ENCODE results near the gene HNMT. TPM values are rescaled to one million over a fixed set of nuclear protein-coding genes. Genes with fewer than 3 reads are reported as not detected.

The HNMT gene
- total RNA-seq, 1 experiment from 2014 or later = 4.1 TPM

GRCh38 chr2:138034536-138034935 lies 70.3 kb downstream of the HNMT start:
- H3K4me1 ChIP-seq (ENCODE audit: control insufficient read depth, insufficient read depth, low read length) = no peaks in the 10 kb centered on the region
- H3K27ac ChIP-seq (ENCODE audit: low read length) = no peak overlapping the region
- no peaks in the 10 kb centered on the region for H3K27me3 ChIP-seq (ENCODE audit: control insufficient read depth, insufficient read depth, low read length)
- no peak for TF ChIP-seq SIN3A (IDR thresholded peaks at IDR 0.05; ENCODE audit: borderline replicate concordance, insufficient read depth, low read depth, low read length)
- ChIA-PET POLR2A (no interaction called here), CTCF (no interaction called here)
- DNase-seq (ENCODE audit: low read depth, low spot score) (no peak), ATAC-seq (no peak)
- in situ Hi-C loops (cut with HindIII; ENCODE audit: low pct_unique_long_range_greater_than_20kb, low sequenced_read_pairs) (no loop called here), intact Hi-C loops (cut with micrococcal nuclease; ENCODE audit: unreplicated experiment) (no loop called here)
- H3K4me3 ChIP-seq (ENCODE audit: low read depth in 2 of 2, low read length in 2 of 2) = no peak overlapping the region
- BruUV-seq (replicated peaks) = no TSS peak
- no peaks in the 10 kb centered on the region for H3K36me3 ChIP-seq (ENCODE audit: control insufficient read depth, insufficient read depth, low read length)
- no peaks in the 10 kb centered on the region for H3K9me3 ChIP-seq (ENCODE audit: control insufficient read depth, insufficient read depth, low read depth, low read length)

GRCh38 chr2:138035608-138036217 lies 71.4 kb downstream of the HNMT start:
- intact Hi-C loops (cut with micrococcal nuclease; ENCODE audit: unreplicated experiment) (no loop called here), in situ Hi-C loops (cut with HindIII; ENCODE audit: low pct_unique_long_range_greater_than_20kb, low sequenced_read_pairs) (no loop called here)
- Histone ChIP-seq H3K27ac (ENCODE audit: low read length) (no peak overlapping the region), H3K9me3 (ENCODE audit: control insufficient read depth, insufficient read depth, low read depth, low read length) (no peaks in the 10 kb centered on the region), H3K36me3 (ENCODE audit: control insufficient read depth, insufficient read depth, low read length) (no peaks in the 10 kb centered on the region), H3K4me3 (ENCODE audit: low read depth in 2 of 2, low read length in 2 of 2) (no peak overlapping the region), H3K4me1 (ENCODE audit: control insufficient read depth, insufficient read depth, low read length) (no peaks in the 10 kb centered on the region), H3K27me3 (ENCODE audit: control insufficient read depth, insufficient read depth, low read length) (no peaks in the 10 kb centered on the region)
- DNase-seq (ENCODE audit: low read depth, low spot score) = no peak
- no TSS peak for BruUV-seq (replicated peaks)
- ChIA-PET CTCF (no interaction called here), POLR2A (no interaction called here)
- no peak for ATAC-seq
- TF ChIP-seq REST (IDR thresholded peaks at IDR 0.05; ENCODE audit: insufficient read depth in 1 of 2, low read depth in 2 of 2, low read length in 1 of 2) = no peak
- TF ChIP-seq SIN3A (IDR thresholded peaks at IDR 0.05; ENCODE audit: borderline replicate concordance, insufficient read depth, low read depth, low read length) = no peak
- TF ChIP-seq TCF7L2 (IDR thresholded peaks at IDR 0.05; ENCODE audit: low read depth, low read length) = no peak
- TF ChIP-seq POLR2AphosphoS5 (IDR thresholded peaks at IDR 0.05; ENCODE audit: low read depth, low read length) = no peak
- TF ChIP-seq CTCF (IDR thresholded peaks at IDR 0.05) = no peak

- Histone ChIP-seq H3K4me3 (ENCODE audit: low read depth in 2 of 2, low read length in 2 of 2) (no peak overlapping the region), H3K27ac (ENCODE audit: low read length) (no peak overlapping the region), H3K36me3 (ENCODE audit: control insufficient read depth, insufficient read depth, low read length) (no peaks in the 10 kb centered on the region), H3K4me1 (ENCODE audit: control insufficient read depth, insufficient read depth, low read length) (no peaks in the 10 kb centered on the region), H3K9me3 (ENCODE audit: control insufficient read depth, insufficient read depth, low read depth, low read length) (no peaks in the 10 kb centered on the region), H3K27me3 (ENCODE audit: control insufficient read depth, insufficient read depth, low read length) (no peaks in the 10 kb centered on the region)
- intact Hi-C loops (cut with micrococcal nuclease; ENCODE audit: unreplicated experiment) (no loop called here), in situ Hi-C loops (cut with HindIII; ENCODE audit: low pct_unique_long_range_greater_than_20kb, low sequenced_read_pairs) (no loop called here)
- no TSS peak for BruUV-seq (replicated peaks)
- ChIA-PET POLR2A (no interaction called here), CTCF (no interaction called here)
- TF ChIP-seq SIN3A (IDR thresholded peaks at IDR 0.05; ENCODE audit: borderline replicate concordance, insufficient read depth, low read depth, low read length) (no peak), TCF7L2 (IDR thresholded peaks at IDR 0.05; ENCODE audit: low read depth, low read length) (no peak), REST (IDR thresholded peaks at IDR 0.05; ENCODE audit: insufficient read depth in 1 of 2, low read depth in 2 of 2, low read length in 1 of 2) (no peak), POLR2AphosphoS5 (IDR thresholded peaks at IDR 0.05; ENCODE audit: low read depth, low read length) (no peak), CTCF (IDR thresholded peaks at IDR 0.05) (no peak)
- DNase-seq (ENCODE audit: low read depth, low spot score) (no peak), ATAC-seq (no peak)
Measured at GRCh38 chr2:138036522-138036921, 72.2 kb downstream of the HNMT start.
